DOHH2 (cell line): ENCODE results near the gene KCNIP4.

Experiments used
- H3F3A ChIP-seq: fragments of 200-600 bp; sonication (generic), shearing (Covaris generic); 2 replicates; pipeline ENCODE4 v1.6.0; 2016; ENCODE audit warnings: antibody characterized with exemption, mild to moderate bottlenecking; ENCODE audit not compliant: control insufficient read depth, insufficient read depth
- H3K27ac ChIP-seq: fragments of 200-600 bp; sonication (generic); 2 replicates; pipeline ENCODE4 v1.5.1; 2014; ENCODE audit warnings: low read depth, mild to moderate bottlenecking, low read length, moderate library complexity
- H3K27me3 ChIP-seq: fragments of 200-600 bp; sonication (generic); 2 replicates; pipeline ENCODE4 v1.6.1; 2014; ENCODE audit warnings: mild to moderate bottlenecking, low read length, mixed read lengths; ENCODE audit not compliant: control insufficient read depth
- H3K36me3 ChIP-seq: fragments of 200-600 bp; sonication (generic); 2 replicates; pipeline ENCODE4 v1.6.1; 2014; ENCODE audit warnings: mild to moderate bottlenecking, low read length, moderate library complexity, mixed read lengths; ENCODE audit not compliant: control insufficient read depth
- H3K4me1 ChIP-seq: fragments of 200-600 bp; sonication (generic); 2 replicates; pipeline ENCODE4 v1.6.1; 2014; ENCODE audit warnings: mild to moderate bottlenecking, low read length, mixed read lengths; ENCODE audit not compliant: control insufficient read depth
- H3K4me2 ChIP-seq: fragments of 200-600 bp; sonication (generic); 2 replicates; pipeline ENCODE4 v1.6.0; 2014; ENCODE audit warnings: mild to moderate bottlenecking, low read length, moderate library complexity
- H3K4me3 ChIP-seq: fragments of 200-600 bp; sonication (generic); 2 replicates; pipeline ENCODE4 v1.5.1; 2014; ENCODE audit warnings: mild to moderate bottlenecking, low read length, mixed read lengths
- H3K79me2 ChIP-seq: fragments of 200-600 bp; sonication (generic); 2 replicates; pipeline ENCODE4 v1.6.1; 2014; ENCODE audit warnings: mild to moderate bottlenecking, low read length, mixed read lengths; ENCODE audit not compliant: control insufficient read depth
- H3K9me2 ChIP-seq: fragments of 200-600 bp; sonication (generic); replicated peaks from 2 replicates; pipeline ENCODE4 v1.6.1; 2014; ENCODE audit warnings: mild to moderate bottlenecking, low read length, mixed read lengths; ENCODE audit not compliant: control insufficient read depth
- H3K9me3 ChIP-seq: fragments of 200-600 bp; sonication (generic); 2 replicates; pipeline ENCODE4 v1.6.1; 2014; ENCODE audit warnings: antibody characterized with exemption, low read length, mixed read lengths; ENCODE audit not compliant: control insufficient read depth, insufficient read depth
- H4K20me1 ChIP-seq: fragments of 200-600 bp; sonication (generic); 2 replicates; pipeline ENCODE4 v1.6.0; 2014; ENCODE audit warnings: low read depth, mild to moderate bottlenecking, antibody characterized with exemption, low read length, moderate library complexity; ENCODE audit not compliant: control insufficient read depth, insufficient read depth
- EZH2phosphoT487 ChIP-seq: fragments of 200-600 bp; sonication (generic); IDR thresholded peaks from 2 replicates; pipeline ENCODE4 v1.6.1; 2017; ENCODE audit warnings: borderline replicate concordance, mild to moderate bottlenecking, antibody characterized with exemption, low read length, moderate library complexity, mixed read lengths
- TF ChIP-seq, protein P1 (sequence below): fragments of 200-600 bp; sonication (generic); IDR thresholded peaks from one replicate; pipeline ENCODE4 v1.5.1; 2014; ENCODE audit warnings: antibody characterized with exemption, mild to moderate bottlenecking, low read depth, low read length; ENCODE audit not compliant: poor library complexity, severe bottlenecking

Gene KCNIP4

DNA sequence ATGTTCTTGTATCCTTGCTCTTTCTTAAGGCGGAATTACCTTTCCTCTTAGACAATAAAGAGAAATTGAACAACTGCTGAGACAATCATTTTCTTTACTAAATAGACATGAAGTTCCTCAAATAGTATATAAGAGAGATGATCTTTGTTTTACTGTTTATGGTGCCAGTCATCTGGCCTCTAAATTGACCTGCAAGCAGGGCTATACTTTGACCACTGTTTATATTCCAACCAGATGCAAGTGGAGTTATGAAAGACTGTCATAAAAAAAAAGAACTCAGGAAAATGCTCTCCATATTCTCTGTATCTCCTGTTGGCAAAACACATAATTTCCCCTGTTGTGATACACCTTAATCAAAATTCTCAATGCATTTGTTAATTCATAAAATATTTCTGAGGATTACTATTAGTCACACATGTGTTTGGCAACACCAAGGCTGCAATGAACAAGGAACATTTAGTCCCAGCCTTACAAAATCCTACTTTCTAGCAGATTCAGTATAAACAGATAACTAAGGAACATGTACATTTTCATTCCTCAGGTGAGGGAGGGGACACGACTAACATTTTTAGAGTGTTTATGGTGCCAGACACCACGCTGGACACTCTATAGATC, 562.3 kb downstream of the KCNIP4 start:
- H3K4me1 ChIP-seq: no peaks in the 10 kb centered on the region
- TF ChIP-seq, protein P1, sequence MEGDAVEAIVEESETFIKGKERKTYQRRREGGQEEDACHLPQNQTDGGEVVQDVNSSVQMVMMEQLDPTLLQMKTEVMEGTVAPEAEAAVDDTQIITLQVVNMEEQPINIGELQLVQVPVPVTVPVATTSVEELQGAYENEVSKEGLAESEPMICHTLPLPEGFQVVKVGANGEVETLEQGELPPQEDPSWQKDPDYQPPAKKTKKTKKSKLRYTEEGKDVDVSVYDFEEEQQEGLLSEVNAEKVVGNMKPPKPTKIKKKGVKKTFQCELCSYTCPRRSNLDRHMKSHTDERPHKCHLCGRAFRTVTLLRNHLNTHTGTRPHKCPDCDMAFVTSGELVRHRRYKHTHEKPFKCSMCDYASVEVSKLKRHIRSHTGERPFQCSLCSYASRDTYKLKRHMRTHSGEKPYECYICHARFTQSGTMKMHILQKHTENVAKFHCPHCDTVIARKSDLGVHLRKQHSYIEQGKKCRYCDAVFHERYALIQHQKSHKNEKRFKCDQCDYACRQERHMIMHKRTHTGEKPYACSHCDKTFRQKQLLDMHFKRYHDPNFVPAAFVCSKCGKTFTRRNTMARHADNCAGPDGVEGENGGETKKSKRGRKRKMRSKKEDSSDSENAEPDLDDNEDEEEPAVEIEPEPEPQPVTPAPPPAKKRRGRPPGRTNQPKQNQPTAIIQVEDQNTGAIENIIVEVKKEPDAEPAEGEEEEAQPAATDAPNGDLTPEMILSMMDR: no peak
- TF ChIP-seq EZH2phosphoT487: no peak
- no peak overlapping the region for H3K4me3 ChIP-seq

DNA sequence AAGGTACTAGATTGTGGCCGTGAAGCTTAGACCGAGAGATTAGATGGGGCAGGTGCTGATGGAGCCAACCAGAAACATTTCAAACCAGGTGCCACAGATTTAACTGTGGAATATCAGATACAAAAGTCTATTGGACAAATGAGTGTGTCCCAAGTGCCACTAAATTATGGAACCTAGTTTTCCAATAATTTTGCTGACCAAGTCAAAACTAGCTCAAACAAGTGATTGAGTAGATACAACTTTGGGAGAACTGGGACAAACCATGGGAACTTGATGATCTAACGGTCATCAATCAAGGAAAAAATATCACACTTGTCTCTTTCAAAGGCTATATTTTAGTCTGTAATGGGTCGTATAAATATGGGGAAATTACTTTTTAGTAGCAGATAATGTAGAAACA, 562.9 kb downstream of the KCNIP4 start:
- Histone ChIP-seq H4K20me1 (no peaks in the 10 kb centered on the region), H3K4me1 (no peaks in the 10 kb centered on the region), H3K4me3 (no peak overlapping the region), H3K36me3 (no peaks in the 10 kb centered on the region), H3K9me3 (no peaks in the 10 kb centered on the region), H3K4me2 (no peak overlapping the region), H3K79me2 (no peaks in the 10 kb centered on the region), H3K27ac (no peak overlapping the region), H3F3A (no peaks in the 10 kb centered on the region), H3K27me3 (no peaks in the 10 kb centered on the region), H3K9me2 (no peaks in the 10 kb centered on the region)
- TF ChIP-seq EZH2phosphoT487: no peak
- TF ChIP-seq, protein P1: no peak

More for the DNA sequence above, 562.3 kb downstream of the KCNIP4 start:
- no peak overlapping the region for H3K4me2 ChIP-seq
- H3K36me3 ChIP-seq: no peaks in the 10 kb centered on the region
- no peaks in the 10 kb centered on the region for H3K79me2 ChIP-seq
- no peaks in the 10 kb centered on the region for H3F3A ChIP-seq
- no peaks in the 10 kb centered on the region for H3K27me3 ChIP-seq
- H3K9me3 ChIP-seq: no peaks in the 10 kb centered on the region
- no peaks in the 10 kb centered on the region for H4K20me1 ChIP-seq
- H3K9me2 ChIP-seq: no peaks in the 10 kb centered on the region
- no peak overlapping the region for H3K27ac ChIP-seq

DNA sequence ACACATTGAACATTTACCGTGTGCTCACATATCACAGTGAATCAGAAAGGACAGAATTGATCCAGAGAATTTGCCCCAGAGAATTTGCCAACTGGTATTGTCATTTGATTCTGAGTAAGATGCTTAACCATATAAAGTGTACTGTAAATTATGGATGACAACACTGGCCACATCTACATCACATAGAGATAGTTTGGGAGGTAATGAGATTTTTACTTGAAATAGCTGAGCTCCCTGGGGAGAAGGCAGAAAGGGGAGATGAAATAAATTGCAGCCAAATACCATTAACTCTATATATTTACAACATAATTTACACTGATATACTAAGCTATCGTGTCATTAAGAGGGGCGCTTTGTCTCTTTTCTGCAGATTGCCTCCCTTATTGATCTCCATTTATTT, 564.0 kb downstream of the KCNIP4 start:
- no peaks in the 10 kb centered on the region for H4K20me1 ChIP-seq
- H3K9me2 ChIP-seq: no peaks in the 10 kb centered on the region
- no peaks in the 10 kb centered on the region for H3K9me3 ChIP-seq
- H3K27me3 ChIP-seq: no peaks in the 10 kb centered on the region
- H3K4me3 ChIP-seq: no peak overlapping the region
- no peaks in the 10 kb centered on the region for H3K36me3 ChIP-seq
- H3K4me2 ChIP-seq: no peak overlapping the region
- H3K27ac ChIP-seq: no peak overlapping the region
- no peaks in the 10 kb centered on the region for H3K4me1 ChIP-seq
- no peak for TF ChIP-seq EZH2phosphoT487
- TF ChIP-seq, protein P1: no peak
- H3K79me2 ChIP-seq: no peaks in the 10 kb centered on the region
- no peaks in the 10 kb centered on the region for H3F3A ChIP-seq
